GM12875 (cell line): Measurements from ENCODE around the gene ANKFN1.

Experiments
- H3K4me3 ChIP-seq: one replicate; pipeline ENCODE4 v1.5.1; 2011; ENCODE audit warnings: low read depth, low read length, control low read depth
- CTCF ChIP-seq: IDR thresholded peaks from 2 replicates; pipeline ENCODE4 v1.5.1; 2011; ENCODE audit warnings: low read depth, mild to moderate bottlenecking, control low read depth, inconsistent platforms, low read length, moderate library complexity, borderline replicate concordance; ENCODE audit not compliant: insufficient read depth

The ANKFN1 gene

GRCh38 chr17:56351675-56352074 lies 198.4 kb downstream of the ANKFN1 start:
- H3K4me3 ChIP-seq = no peak overlapping the region
- TF ChIP-seq CTCF = no peak

GRCh38 chr17:56358651-56359050 lies 205.4 kb downstream of the ANKFN1 start:
- TF ChIP-seq CTCF = no peak
- H3K4me3 ChIP-seq = no peak overlapping the region

- TF ChIP-seq CTCF = no peak
- no peak overlapping the region for H3K4me3 ChIP-seq
Measured at GRCh38 chr17:56359518-56359917, 206.2 kb downstream of the ANKFN1 start.

GRCh38 chr17:56367366-56367765 lies 214.1 kb downstream of the ANKFN1 start:
- H3K4me3 ChIP-seq = no peak overlapping the region
- no peak for TF ChIP-seq CTCF

GRCh38 chr17:56373981-56374833 lies 220.9 kb downstream of the ANKFN1 start:
- no peak for TF ChIP-seq CTCF
- no peak overlapping the region for H3K4me3 ChIP-seq

GRCh38 chr17:56389356-56389755 lies 236.1 kb downstream of the ANKFN1 start:
- TF ChIP-seq CTCF = no peak
- H3K4me3 ChIP-seq = no peak overlapping the region

- H3K4me3 ChIP-seq = no peak overlapping the region
- TF ChIP-seq CTCF = no peak
Measured at GRCh38 chr17:56392321-56392720, 239.0 kb downstream of the ANKFN1 start.
